GM23338 (cell line): ENCODE data around the gene RNF180. TPM values are rescaled to one million over a fixed set of nuclear protein-coding genes. Genes with fewer than 3 reads are reported as not detected.

Source experiments
- ATAC-seq: fragments of 200-7000 bp; cut with Tn5 transposase; 3 replicates; pipeline ENCODE4 v1.9.1; 2020
- DNase-seq: peaks from one replicate; pipeline ENCODE4 v3.0.0-alpha.2; 2015; ENCODE audit warnings: low spot score
- H2AFZ ChIP-seq: fragments of 200-600 bp; sonication (generic); 2 replicates; pipeline ENCODE4 v1.8.0; 2016; ENCODE audit warnings: antibody characterized with exemption, mild to moderate bottlenecking, moderate library complexity
- H3F3A ChIP-seq: fragments of 200-600 bp; sonication (generic); replicated peaks from 2 replicates; pipeline ENCODE4 v1.8.0; 2017; ENCODE audit warnings: antibody characterized with exemption, mixed run types, low read depth
- H3K27ac ChIP-seq: fragments of 200-600 bp; sonication (generic); 2 replicates; pipeline ENCODE4 v1.6.1; 2016; ENCODE audit warnings: low read depth
- H3K27me3 ChIP-seq: fragments of 200-600 bp; sonication (generic); 2 replicates; pipeline ENCODE4 v1.8.0; 2016; ENCODE audit warnings: mild to moderate bottlenecking, mixed run types, moderate library complexity; ENCODE audit not compliant: insufficient read depth
- H3K36me3 ChIP-seq: fragments of 200-600 bp; sonication (generic); 2 replicates; pipeline ENCODE4 v1.8.0; 2016; ENCODE audit warnings: mild to moderate bottlenecking; ENCODE audit not compliant: insufficient read depth
- H3K4me1 ChIP-seq: fragments of 200-600 bp; sonication (generic); 2 replicates; pipeline ENCODE4 v1.8.0; 2016; ENCODE audit warnings: mild to moderate bottlenecking, moderate library complexity; ENCODE audit not compliant: insufficient read depth
- H3K4me2 ChIP-seq: fragments of 200-600 bp; sonication (generic); 2 replicates; pipeline ENCODE4 v1.7.1; 2017; ENCODE audit warnings: mixed run types
- H3K4me3 ChIP-seq: fragments of 200-600 bp; sonication (generic); 2 replicates; pipeline ENCODE4 v1.6.1; 2016; ENCODE audit warnings: mixed run types
- H3K79me2 ChIP-seq: fragments of 200-600 bp; sonication (generic); replicated peaks from 2 replicates; pipeline ENCODE4 v1.8.0; 2017; ENCODE audit warnings: mild to moderate bottlenecking; ENCODE audit not compliant: insufficient read depth
- H3K9me2 ChIP-seq: fragments of 200-600 bp; sonication (generic); 2 replicates; pipeline ENCODE4 v1.8.0; 2017; ENCODE audit not compliant: insufficient read depth
- H4K20me1 ChIP-seq: fragments of 200-600 bp; sonication (generic); replicated peaks from 2 replicates; pipeline ENCODE4 v1.8.0; 2017; ENCODE audit warnings: mild to moderate bottlenecking; ENCODE audit not compliant: insufficient read depth
- H3K27ac Mint-ChIP-seq: 2 replicates; pipeline ENCODE4 v1.8.0; 2020; ENCODE audit warnings: inconsistent platforms, mild to moderate bottlenecking, moderate library complexity, mixed read lengths
- H3K27me3 Mint-ChIP-seq: 3 replicates; pipeline ENCODE4 v1.8.0; 2022; ENCODE audit warnings: low read depth, mild to moderate bottlenecking, moderate library complexity, mixed read lengths, inconsistent platforms; ENCODE audit not compliant: insufficient read depth, poor library complexity
- H3K36me3 Mint-ChIP-seq: 3 replicates; pipeline ENCODE4 v1.8.0; 2021; ENCODE audit warnings: low read depth, mild to moderate bottlenecking, inconsistent platforms, moderate library complexity, mixed read lengths
- H3K4me1 Mint-ChIP-seq: 3 replicates; pipeline ENCODE4 v1.8.0; 2020; ENCODE audit warnings: mild to moderate bottlenecking, inconsistent platforms, mixed read lengths
- H3K4me3 Mint-ChIP-seq: 3 replicates; pipeline ENCODE4 v1.8.0; 2021; ENCODE audit warnings: moderate library complexity, mild to moderate bottlenecking, inconsistent platforms, mixed read lengths
- H3K9me3 Mint-ChIP-seq: 3 replicates; pipeline ENCODE4 v1.8.0; 2020; ENCODE audit warnings: moderate library complexity, mild to moderate bottlenecking, inconsistent platforms, mixed read lengths
- CREB1 ChIP-seq: fragments of 250-450 bp; sonication (Bioruptor Pico); IDR thresholded peaks from 2 replicates; pipeline ENCODE4 v1.5.0; 2020; ENCODE audit warnings: low read depth, mild to moderate bottlenecking, moderate library complexity
- EZH2 ChIP-seq: fragments of 200-600 bp; sonication (generic); IDR thresholded peaks from one replicate; pipeline ENCODE4 v1.8.0; 2017; ENCODE audit warnings: antibody characterized with exemption, mild to moderate bottlenecking, low read depth; ENCODE audit not compliant: unreplicated experiment
- EZH2phosphoT487 ChIP-seq: fragments of 200-600 bp; sonication (generic); IDR thresholded peaks from one replicate; pipeline ENCODE4 v1.8.1; 2018; ENCODE audit warnings: antibody characterized with exemption; ENCODE audit not compliant: unreplicated experiment
- JUNB ChIP-seq: IDR thresholded peaks from one replicate; pipeline ENCODE4 v1.6.1; 2016; ENCODE audit warnings: antibody characterized with exemption; ENCODE audit not compliant: unreplicated experiment
- NANOG ChIP-seq: IDR thresholded peaks from 2 replicates; pipeline ENCODE4 v1.6.1; 2016; ENCODE audit warnings: antibody characterized with exemption, borderline replicate concordance
- ZNF114 ChIP-seq: fragments of 250-450 bp; sonication (Bioruptor Pico); IDR thresholded peaks from 2 replicates; pipeline ENCODE4 v1.5.0; 2020; ENCODE audit warnings: mild to moderate bottlenecking, moderate library complexity
- ZNF331 ChIP-seq: fragments of 250-450 bp; sonication (Bioruptor Pico); IDR thresholded peaks from 2 replicates; pipeline ENCODE4 v1.5.0; 2020; ENCODE audit warnings: low read depth, mild to moderate bottlenecking, moderate library complexity
- polyA plus RNA-seq: library from polyadenylated mRNA; unstranded; fragments of >200 nt; fragmentation: Nextera tagmentation; extraction: Ambion mirVana; gene quantifications from 2 replicates; pipeline ENCODE4 v1.2.1, GENCODE V29; 2016
- total RNA-seq: library from RNA; depleted of rRNA; stranded (reverse); fragments of >200 nt; shearing (Covaris generic); gene quantifications from 2 replicates; pipeline ENCODE4 v1.2.3, GENCODE V29; 2014
- TF ChIP-seq, protein P1 (sequence below): IDR thresholded peaks from 2 replicates; pipeline ENCODE4 v1.6.1; 2016; ENCODE audit warnings: antibody characterized with exemption
- TF ChIP-seq, protein P2 (sequence below): IDR thresholded peaks from one replicate; pipeline ENCODE4 v1.6.1; 2018; ENCODE audit warnings: antibody characterized with exemption; ENCODE audit not compliant: unreplicated experiment

The RNF180 gene
- total and polyA plus RNA-seq, 2 experiments from 2014 or later, result 2.0 to 4.2 TPM

- H2AFZ ChIP-seq, result no peak overlapping the region
- H3K4me3 ChIP-seq, result no peak overlapping the region
- H3F3A ChIP-seq, result no peaks in the 10 kb centered on the region
- no peaks in the 10 kb centered on the region for H3K9me3 Mint-ChIP-seq
- no peaks in the 10 kb centered on the region for H3K9me2 ChIP-seq
- DNase-seq, result peak; percentile 57
- H3K79me2 ChIP-seq, result no peaks in the 10 kb centered on the region
- H3K4me1 Mint-ChIP-seq, result peaks cover 7% of the 10 kb centered on the region
- H3K4me3 Mint-ChIP-seq, result no peak overlapping the region
- H3K27me3 Mint-ChIP-seq, result no peaks in the 10 kb centered on the region
- TF ChIP-seq EZH2phosphoT487 (no peak), CREB1 (CRISPR knock-in tag) (no peak), JUNB (no peak), NANOG (no peak), EZH2 (no peak)
- TF ChIP-seq, protein P1, sequence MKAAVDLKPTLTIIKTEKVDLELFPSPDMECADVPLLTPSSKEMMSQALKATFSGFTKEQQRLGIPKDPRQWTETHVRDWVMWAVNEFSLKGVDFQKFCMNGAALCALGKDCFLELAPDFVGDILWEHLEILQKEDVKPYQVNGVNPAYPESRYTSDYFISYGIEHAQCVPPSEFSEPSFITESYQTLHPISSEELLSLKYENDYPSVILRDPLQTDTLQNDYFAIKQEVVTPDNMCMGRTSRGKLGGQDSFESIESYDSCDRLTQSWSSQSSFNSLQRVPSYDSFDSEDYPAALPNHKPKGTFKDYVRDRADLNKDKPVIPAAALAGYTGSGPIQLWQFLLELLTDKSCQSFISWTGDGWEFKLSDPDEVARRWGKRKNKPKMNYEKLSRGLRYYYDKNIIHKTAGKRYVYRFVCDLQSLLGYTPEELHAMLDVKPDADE, result no peak
- no peaks in the 10 kb centered on the region for H3K27me3 ChIP-seq
- H3K36me3 ChIP-seq, result no peaks in the 10 kb centered on the region
- H3K4me1 ChIP-seq, result no peaks in the 10 kb centered on the region
- H3K27ac ChIP-seq, result no peak overlapping the region
- no peak overlapping the region for H3K4me2 ChIP-seq
- no peak for ATAC-seq
- no peaks in the 10 kb centered on the region for H4K20me1 ChIP-seq
- peak overlapping the region; percentile 12 for H3K27ac Mint-ChIP-seq
- H3K36me3 Mint-ChIP-seq, result no peaks in the 10 kb centered on the region
Observed at GRCh38 chr5:64210866-64211265, 45.2 kb downstream of the RNF180 start.

DNA sequence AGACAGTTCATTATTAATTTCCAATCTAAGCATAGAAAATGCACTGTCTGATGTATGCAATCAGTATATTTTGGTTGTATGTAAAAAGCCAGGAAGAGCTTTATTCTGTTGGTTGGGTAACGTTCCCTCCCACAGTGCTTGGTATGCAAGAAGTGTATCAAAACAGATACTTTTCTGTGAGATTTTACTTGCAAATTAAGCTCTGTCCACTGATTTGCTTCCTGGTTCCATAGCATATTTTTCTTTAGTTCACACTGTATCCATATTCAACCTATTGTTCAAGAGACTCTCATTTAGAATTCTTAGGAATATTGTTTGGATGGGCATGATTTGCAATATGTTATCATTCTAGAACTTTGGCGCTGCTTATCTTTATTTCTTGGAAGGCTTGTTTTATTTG lies 47.4 kb downstream of the RNF180 start:
- DNase-seq (peak; percentile 2), ATAC-seq (no peak)
- Histone ChIP-seq H3K27me3 (no peaks in the 10 kb centered on the region), H3K4me1 (no peaks in the 10 kb centered on the region), H3K4me3 (no peak overlapping the region), H3K36me3 (no peaks in the 10 kb centered on the region), H3F3A (no peaks in the 10 kb centered on the region), H3K27ac (no peak overlapping the region), H2AFZ (no peak overlapping the region), H3K79me2 (no peaks in the 10 kb centered on the region), H3K4me2 (no peak overlapping the region), H4K20me1 (no peaks in the 10 kb centered on the region), H3K9me2 (no peaks in the 10 kb centered on the region)
- H3K36me3 Mint-ChIP-seq, result no peaks in the 10 kb centered on the region
- H3K27me3 Mint-ChIP-seq, result no peaks in the 10 kb centered on the region
- peaks cover 7% of the 10 kb centered on the region for H3K4me1 Mint-ChIP-seq
- TF ChIP-seq ZNF114 (CRISPR knock-in tag) (no peak), ZNF331 (no peak), EZH2phosphoT487 (no peak), JUNB (no peak)
- TF ChIP-seq, protein P2, sequence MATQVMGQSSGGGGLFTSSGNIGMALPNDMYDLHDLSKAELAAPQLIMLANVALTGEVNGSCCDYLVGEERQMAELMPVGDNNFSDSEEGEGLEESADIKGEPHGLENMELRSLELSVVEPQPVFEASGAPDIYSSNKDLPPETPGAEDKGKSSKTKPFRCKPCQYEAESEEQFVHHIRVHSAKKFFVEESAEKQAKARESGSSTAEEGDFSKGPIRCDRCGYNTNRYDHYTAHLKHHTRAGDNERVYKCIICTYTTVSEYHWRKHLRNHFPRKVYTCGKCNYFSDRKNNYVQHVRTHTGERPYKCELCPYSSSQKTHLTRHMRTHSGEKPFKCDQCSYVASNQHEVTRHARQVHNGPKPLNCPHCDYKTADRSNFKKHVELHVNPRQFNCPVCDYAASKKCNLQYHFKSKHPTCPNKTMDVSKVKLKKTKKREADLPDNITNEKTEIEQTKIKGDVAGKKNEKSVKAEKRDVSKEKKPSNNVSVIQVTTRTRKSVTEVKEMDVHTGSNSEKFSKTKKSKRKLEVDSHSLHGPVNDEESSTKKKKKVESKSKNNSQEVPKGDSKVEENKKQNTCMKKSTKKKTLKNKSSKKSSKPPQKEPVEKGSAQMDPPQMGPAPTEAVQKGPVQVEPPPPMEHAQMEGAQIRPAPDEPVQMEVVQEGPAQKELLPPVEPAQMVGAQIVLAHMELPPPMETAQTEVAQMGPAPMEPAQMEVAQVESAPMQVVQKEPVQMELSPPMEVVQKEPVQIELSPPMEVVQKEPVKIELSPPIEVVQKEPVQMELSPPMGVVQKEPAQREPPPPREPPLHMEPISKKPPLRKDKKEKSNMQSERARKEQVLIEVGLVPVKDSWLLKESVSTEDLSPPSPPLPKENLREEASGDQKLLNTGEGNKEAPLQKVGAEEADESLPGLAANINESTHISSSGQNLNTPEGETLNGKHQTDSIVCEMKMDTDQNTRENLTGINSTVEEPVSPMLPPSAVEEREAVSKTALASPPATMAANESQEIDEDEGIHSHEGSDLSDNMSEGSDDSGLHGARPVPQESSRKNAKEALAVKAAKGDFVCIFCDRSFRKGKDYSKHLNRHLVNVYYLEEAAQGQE, result no peak
- no peak overlapping the region for H3K4me3 Mint-ChIP-seq
- H3K9me3 Mint-ChIP-seq, result no peaks in the 10 kb centered on the region
- no peak overlapping the region for H3K27ac Mint-ChIP-seq
